NCI-H2196 (cell line): ENCODE measurements around the gene EXOC4.

Experiments
- DNase-seq: peaks from one replicate; lab custom pipeline; 2025; ENCODE audit not compliant: unreplicated experiment; lab: John Stamatoyannopoulos, UW

EXOC4 gene

DNA sequence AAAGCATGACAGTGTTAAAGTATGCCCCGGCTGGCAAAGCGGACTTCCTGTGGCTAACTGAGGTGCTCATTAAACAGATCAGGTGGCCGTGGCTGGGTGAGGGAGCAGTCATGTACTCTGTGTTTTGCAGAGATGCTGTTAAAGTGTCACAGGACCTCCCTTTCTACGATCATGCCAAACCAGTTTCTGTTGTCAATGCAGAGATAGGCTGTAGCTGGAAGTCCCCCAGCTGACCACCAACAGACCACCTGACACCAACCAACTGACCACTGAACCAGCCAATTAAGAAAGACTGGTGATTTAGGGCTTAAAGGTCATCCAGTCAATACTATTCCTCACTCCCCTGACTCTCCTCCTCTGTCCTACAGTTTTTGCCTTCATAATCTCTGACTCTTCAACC, 443.2 kb downstream of the EXOC4 start:
- DNase-seq: peak; percentile 25

DNA sequence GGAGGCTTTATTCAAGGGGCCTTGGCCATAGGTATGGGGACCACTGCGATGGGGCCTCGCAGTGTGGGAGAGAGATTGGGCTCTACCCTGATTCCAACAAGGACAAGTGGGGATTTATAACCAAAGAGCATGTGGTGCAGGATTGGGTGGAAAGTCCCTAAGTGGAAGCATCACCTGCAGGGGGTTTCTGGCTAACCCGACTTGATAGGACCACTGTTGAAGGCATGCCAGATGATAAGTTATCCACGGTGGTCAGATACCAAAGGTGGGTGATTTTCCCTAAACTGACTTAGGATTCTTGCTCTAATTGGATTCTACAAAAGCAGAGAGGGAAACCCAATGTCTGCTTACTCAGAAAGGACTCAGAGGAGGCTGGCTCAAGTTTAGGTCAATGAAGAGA, 444.7 kb downstream of the EXOC4 start:
- DNase-seq: no peak

DNA sequence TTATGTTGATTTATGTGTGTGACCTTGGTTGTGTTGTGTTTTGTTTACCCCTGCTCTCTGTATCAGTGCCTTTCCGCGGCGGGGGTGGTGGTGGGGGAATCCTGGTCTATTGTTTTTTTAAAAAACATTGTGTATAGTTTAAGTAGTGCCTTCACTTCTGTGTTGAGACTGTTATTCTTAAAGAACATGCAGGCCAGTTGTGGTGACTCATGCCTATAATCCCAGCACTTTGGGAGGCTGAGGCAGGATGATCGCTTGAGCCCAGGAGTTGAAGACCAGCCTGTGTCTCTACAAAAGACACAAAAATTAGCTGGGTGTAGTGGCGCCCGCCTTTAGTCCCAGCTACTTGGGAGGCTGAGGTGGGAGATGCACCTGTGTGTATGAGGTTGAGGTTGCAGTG, 445.2 kb downstream of the EXOC4 start:
- no peak for DNase-seq

DNA sequence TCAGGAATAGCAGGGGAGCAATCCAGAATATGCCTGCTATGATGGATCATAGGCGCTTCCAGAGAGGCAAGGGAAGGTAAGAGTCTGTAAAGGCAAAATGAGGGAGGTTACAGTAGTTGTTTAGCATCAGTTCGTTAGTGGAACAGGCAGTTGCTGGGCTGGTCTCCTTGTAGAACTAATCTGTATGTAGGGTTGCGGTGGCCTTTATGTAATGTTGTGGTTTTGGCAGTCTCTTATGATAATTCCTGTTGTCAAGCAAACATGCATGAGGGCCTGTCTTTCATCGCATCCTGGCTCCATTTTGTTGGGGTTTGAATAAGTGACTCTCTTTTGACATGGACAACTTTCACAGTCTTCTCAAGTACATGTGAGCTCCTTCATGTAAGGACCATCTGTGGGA, 446.5 kb downstream of the EXOC4 start:
- DNase-seq: no peak

DNA sequence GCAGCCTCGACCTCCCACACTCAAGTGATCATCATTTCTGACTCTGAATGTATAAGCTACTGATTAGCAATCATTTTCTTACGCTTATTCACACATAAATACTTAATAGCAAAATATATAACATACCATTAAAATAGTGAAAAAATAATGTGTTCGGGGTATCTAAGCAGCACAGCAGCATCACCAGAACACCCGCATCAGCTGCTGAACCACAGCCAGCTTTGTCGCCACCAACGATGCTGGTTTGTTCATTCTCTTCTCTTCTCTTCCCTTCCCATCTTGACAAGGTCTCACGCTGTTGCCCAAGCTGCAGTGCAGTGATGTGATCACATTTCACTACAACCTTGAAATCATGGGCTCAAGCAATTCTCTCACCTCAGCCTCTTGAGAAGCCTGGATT, 449.2 kb downstream of the EXOC4 start:
- no peak for DNase-seq

DNA sequence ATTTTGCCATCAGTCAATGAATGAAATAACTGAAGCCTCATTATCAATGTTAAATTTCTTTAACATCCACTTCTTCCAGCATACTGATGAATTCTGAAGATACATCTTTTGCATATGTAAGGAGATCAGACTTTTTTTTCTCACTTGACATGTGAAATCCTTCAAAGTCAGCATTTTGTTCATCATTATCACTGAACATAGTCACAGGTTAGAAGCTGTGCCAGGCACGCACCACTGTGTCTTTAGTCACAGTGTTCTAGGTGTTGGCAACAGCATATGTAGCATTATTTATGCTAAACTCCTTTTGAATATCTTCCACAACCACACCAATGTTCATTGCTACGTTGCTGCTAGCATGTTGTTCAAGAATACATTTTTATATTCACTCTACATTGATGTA, 450.1 kb downstream of the EXOC4 start:
- no peak for DNase-seq

DNA sequence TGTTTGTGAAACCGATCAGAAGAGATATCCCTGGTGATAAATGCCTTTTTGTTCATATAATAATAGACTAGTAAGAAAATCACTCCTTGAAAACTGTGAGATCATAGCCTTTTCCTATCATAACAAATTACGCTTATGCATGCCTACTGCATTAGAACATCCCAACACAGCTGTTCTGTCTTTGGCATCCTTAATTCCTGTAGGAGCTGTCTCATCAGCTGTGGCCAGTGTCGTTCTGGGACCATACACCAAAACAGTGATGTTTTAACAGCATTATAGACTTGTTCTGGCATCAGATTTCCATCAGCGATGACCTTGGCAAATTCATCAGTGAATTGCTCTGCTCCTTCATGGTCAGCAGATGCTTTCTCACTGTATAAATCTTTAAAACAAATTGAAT, 450.7 kb downstream of the EXOC4 start:
- DNase-seq: no peak

DNA sequence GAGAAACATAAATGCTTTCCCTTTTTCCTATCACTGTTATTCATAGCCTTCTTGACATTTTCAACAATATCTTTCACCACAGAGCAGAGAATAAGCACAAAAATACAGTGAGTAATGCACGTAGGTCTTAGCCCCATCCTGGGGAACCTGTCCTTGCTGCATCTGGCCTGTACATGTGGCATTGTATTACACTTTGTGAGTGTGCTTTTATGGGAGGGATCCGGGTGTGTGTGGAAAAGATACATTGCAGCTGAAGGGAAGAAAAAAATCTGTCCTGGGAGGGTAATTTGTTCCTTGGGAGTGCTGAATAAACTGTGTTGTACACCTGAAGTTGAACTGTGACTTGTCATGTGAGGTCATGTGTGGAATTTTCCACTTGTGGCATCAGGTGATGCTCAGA, 451.6 kb downstream of the EXOC4 start:
- no peak for DNase-seq

DNA sequence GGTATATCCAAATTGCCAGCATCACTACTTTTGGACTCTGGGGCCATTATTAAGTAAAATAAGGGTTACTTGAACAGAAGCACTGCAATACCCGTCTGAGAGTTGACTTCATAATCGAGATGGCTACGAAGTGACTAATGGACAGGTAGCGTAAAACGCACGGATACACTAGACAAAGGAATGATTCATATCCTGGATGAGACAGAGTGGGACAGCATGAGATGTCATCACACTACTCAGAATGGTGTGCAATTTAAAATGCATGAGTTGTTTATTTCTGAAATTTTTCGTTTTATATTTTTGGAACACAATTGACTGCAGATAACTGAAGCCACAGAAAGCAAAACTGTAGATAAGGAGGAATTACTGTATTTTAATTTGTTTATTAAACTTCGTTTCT, 452.7 kb downstream of the EXOC4 start:
- no peak for DNase-seq

DNA sequence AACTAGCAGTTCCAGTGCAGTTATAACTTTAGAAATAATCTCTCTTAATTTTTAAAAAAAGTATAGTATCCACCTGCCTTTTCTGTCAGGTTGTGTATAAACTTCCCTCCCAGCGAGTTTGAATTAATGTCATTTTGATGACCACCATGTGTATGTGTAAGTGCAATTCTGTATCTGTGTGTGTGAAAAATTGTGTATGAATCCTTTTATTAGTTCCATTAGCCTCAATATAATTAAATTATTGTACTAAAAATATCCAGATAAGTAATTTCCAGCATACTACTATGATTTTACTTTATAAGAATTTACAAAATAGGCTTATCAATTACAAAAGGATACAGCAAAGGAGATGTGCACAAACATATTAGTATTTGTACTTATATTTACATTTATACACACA, 453.1 kb downstream of the EXOC4 start:
- DNase-seq: no peak

DNA sequence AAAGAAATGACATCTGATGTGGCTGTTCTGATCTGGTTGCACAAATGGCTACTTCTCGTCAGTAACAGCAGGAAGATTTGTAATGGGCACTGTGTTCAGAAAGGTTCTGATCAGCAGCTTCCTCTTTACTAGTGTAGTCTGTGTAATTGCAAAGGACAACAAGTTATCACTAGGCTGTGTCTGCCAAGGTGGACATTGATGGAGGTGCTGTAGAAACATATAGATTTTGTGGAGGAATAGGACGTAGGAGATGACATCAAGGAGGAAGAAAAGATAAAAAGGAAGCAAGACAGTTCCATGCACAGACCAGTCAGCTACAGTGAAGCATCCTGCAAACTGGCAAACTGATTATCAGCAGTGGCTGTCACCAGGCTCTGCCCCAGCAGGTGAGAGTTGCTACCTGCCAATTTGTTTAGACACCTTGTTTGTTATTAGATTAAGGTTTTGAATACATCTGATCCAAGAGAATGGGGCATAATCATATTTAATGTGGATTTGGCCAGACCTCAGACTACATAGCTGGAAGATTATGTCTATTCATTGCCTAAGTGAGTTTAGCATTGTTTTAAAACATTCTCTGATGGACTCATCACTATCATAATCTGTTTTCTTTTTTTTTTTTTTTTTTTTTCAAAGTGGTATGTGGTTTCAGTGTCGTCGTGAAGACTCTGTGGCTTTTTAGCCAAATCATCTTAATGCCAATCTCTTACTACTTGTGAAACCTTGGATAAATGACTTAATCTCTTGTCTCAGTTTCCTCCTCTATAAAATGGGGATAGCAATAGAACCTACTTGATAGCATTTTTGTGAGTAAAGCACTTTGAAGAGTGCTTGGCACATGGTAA, 456.4 kb downstream of the EXOC4 start:
- no peak for DNase-seq

DNA sequence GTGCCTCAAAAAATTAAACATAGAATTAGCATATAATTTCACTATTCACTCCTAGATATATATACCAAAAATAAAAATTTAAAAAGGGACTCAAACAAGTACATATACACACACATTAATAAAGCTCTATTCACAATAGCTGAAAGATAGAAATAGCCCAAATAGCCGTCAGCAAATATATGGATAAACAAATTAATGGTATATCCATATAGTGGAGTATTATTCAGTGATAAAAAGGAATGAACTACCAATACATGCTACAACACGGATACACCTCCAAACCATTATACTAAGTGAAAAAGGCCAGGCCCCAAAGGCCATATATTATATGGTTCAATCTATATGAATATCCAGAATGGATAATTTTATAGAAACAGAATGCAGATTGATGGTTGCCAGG, 459.7 kb downstream of the EXOC4 start:
- no peak for DNase-seq

DNA sequence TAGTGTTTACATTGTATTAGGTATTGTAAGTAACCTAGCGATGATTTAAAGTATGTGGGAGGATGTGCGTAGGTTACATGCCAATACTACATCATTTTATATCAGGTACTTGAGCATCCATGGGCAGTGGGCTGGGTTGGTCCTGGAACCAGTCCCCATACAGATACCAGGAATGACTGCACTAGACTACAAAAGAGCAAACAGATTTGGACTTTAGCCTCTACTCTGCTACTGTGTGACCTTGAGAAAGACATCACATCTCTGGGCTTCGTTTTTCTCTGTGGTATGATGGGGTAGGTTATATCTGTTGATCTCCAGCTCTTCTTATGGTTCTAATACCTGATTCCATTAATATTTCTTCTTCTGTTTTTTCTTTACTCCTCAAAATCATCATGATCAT, 461.8 kb downstream of the EXOC4 start:
- DNase-seq: no peak

DNA sequence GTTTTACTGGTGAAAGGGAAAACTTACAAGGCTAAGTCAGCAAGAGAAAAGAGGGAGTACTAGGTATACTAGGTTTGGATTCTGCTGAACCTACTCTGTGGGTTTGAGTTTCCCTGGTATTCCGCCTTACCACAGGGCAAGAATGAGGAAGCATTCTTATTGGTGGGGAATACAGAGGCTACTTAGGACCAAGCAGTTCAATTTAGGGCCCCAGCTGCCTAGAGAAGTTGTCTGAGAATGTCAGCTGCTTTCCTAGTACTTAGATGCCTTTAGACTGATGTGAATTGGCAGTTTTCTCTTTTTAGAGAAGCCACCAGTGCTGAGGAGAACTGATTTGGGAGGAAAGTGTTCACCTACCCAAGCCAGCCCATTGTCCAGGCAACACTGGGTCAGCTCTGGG, 465.3 kb downstream of the EXOC4 start:
- no peak for DNase-seq

DNA sequence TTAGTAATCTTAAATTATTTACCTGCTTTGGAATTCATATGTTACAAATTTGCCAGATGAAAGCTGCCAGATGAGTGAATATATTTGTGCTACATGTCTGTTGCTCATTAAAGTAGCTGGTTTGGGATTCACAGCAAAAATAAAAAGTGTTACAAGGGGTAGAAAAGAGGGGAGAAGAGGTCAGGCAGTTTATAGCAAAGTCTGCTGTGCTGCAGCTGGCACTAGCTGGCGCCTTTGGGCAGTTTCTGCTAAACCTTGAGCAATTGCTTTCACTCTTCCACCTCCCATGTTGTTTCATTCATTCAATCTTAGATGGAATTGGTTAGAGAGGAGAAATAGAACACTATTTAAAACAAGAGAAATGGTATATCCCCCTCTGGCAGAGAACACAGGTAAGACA, 470.2 kb downstream of the EXOC4 start:
- no peak for DNase-seq

DNA sequence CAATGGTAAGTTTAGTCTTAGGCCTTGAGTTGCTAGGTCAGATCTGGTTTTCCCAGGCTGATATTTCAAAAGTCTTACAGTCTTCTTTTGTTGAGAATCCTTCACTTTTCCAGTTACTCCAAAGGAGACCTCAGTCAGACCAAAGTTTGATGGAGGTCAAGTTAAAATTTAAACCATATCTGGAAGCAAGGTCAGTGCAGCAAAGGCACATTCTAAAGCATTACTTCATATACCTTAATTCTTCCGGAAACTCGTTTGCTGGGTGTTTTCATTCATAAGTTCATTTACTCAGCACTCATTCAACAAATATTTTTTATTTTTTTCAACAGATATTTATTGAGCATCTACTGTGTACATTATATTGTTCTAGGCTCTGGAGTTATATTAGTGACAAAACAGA, 471.3 kb downstream of the EXOC4 start:
- no peak for DNase-seq

DNA sequence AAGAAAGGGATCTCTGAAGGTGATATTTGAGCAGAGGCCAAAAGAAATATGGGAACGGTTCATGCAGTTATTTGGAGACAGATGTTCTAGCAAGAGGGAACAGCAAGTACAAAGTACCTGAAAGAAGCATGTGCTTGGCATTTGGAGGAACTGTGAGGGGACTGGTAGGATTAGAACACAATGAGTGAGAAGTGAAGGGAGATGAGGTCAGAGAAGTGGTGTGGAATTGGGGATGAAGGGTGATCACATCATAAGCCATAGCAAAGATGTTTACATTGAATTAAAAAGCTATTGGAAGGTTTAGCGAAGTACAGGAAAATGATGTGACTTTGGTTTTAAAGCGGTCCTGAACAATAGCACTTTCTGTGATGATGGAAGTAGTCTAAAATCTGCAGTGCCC, 471.8 kb downstream of the EXOC4 start:
- DNase-seq: no peak

DNA sequence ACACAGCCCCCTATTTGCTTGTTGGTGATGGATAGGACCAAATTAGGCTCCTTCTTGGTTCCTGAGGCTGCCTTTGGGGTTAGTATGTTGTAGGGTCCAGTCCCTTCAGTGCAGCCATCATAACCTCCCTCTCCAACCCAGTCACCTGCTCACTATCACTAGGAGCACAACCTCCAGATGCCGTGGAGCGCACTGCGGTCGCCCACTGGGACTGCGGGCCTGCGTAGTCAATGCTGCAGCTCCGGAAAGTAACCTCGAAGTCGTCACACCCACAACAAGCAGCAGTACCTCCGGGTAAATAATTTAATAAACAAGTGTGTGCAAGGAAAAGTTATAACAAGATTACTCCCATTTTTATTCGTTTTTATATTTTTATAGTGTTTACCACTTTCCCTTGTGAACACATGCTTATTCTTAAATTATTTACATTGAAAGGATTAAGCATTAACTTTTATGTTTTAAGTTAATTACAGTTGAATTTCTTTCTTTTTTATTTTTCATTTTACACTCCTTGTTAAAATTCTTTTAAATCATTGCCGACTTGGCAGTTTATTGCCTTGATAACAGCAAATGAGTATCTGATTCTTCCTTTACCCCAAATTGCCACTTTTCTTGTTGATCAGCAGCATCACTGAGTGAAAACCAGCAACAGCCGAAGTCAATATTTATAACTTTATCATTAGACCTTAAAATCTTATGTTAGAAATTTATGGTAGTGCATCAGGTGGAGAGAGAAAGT, 474.8 kb downstream of the EXOC4 start:
- DNase-seq: no peak

DNA sequence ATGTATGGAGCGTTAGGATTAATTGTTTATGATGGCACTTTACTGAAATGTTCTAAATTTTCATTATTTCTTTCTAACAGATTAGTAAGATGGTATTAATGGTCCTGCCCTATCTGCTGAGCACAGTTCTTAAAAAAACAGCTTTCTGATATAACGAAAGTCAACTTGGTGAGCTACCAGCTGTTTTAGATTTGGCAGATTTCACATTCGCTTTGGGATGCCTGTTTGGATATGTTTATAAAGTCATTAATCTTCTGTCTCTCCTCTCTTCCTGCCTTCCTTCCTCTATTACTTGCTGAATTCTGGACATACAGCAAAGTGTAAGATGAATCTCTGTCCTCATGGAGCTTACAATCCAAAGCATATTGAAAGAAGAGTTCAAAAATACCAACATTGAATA, 477.5 kb downstream of the EXOC4 start:
- no peak for DNase-seq

DNA sequence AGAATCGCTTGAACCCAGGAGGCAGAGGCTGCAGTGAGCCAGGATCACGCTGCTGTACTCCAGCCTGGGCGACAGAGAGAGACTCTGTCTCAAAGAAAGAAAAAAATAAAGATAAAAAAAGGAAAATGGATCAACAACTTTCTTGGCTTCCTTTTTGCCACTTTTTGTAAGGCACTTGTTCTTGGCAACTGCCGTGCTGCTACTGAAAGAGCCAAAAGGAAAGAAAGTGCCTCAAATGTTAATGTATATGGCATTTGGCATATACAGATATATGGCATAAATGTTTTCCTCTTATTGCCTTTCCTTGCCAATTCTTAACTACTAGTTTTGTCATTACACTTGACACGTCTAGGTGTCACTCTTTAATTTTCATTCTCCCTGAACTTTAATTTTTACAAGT, 480.5 kb downstream of the EXOC4 start:
- DNase-seq: no peak

DNA sequence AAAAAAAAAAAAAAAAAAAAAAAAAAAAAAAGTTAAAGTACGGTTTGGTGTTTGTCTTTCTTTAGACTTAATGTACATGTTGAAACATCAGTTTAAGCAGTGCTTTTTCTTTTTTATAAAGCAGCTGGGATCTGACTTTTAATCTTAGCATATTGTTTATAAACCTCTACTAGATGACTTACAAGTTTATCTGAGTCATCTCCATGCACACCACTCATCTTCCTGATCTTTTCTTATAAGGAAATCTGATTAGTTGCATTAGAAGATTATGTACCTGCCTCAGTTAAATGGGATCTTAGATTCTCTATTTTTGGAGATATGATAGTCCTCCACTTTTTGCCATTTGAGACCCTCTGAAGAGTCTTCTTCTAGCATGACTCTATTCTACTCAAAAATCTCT, 482.3 kb downstream of the EXOC4 start:
- no peak for DNase-seq

DNA sequence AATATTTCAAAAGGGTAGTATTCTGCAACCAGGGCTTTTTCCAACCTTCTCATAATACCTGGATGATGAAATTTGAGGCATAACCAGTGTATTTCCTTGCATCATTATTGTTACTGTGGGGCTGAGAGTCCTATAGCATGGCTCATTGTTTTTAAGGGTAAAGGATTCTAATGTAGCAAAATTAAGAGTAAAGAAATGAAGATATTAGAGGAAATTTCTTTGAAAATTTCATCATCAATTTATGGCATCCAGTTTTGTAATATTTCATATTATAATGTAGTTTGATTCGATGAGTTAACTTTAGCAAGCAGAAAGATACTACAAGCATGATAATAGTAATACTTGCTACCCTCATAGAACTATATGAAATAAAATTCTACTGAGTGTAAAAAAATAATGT, 486.9 kb downstream of the EXOC4 start:
- DNase-seq: no peak

DNA sequence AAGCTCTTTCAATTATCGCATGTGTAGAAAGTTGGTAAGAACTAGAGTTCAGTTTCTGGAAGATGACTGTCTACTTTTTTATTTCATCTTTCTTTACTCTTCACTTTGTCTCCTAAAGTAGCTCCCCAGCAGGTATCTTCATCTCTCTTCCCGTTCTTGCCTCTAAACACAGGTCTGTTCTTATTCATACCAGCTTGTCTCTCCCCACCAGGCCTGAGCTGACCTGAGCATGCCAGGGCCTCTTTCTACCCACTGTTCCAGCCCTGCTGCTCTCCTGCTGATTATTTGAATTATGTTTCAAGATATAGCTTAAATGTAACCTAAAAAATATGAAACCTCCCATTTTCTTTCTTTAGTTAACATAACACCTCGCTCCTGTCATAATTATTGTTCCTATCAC, 488.2 kb downstream of the EXOC4 start:
- no peak for DNase-seq
